Activated CD8-positive, alpha-beta memory T cell treated with anti-CD3 and anti-CD28 coated beads for 24 hours (primary cell): Measurements from ENCODE around the gene DROSHA.

ENCODE experiments used
- DNase-seq: peaks from one replicate; pipeline ENCODE4 v3.0.0-alpha.2; 2020

The DROSHA gene

GRCh38 chr5:31469466-31469865, 62.4 kb downstream of the DROSHA start:
- no peak for DNase-seq

- DNase-seq = no peak
These were observed 66.6 kb downstream of the DROSHA start for GRCh38 chr5:31465291-31465690.

- no peak for DNase-seq
These were observed 67.8 kb downstream of the DROSHA start for GRCh38 chr5:31464081-31464480.

- DNase-seq = no peak
These were observed 68.5 kb downstream of the DROSHA start for GRCh38 chr5:31463351-31463750.

- no peak for DNase-seq
These were observed 72.3 kb downstream of the DROSHA start for GRCh38 chr5:31459594-31459993.

GRCh38 chr5:31455172-31455571, 76.7 kb downstream of the DROSHA start:
- DNase-seq = no peak

- DNase-seq = no peak
These were observed 78.4 kb downstream of the DROSHA start for GRCh38 chr5:31453522-31453921.

- DNase-seq = no peak
These were observed 79.6 kb downstream of the DROSHA start for GRCh38 chr5:31452314-31452713.

- DNase-seq = no peak
These were observed 81.9 kb downstream of the DROSHA start for GRCh38 chr5:31449962-31450361.

GRCh38 chr5:31449174-31449573, 82.7 kb downstream of the DROSHA start:
- DNase-seq = no peak

- DNase-seq = no peak
These were observed 86.8 kb downstream of the DROSHA start for GRCh38 chr5:31445041-31445600.

- DNase-seq = no peak
These were observed 88.3 kb downstream of the DROSHA start for GRCh38 chr5:31443572-31443971.

- no peak for DNase-seq
These were observed 89.7 kb downstream of the DROSHA start for GRCh38 chr5:31442058-31442745.

- DNase-seq = no peak
These were observed 95.0 kb downstream of the DROSHA start for GRCh38 chr5:31436851-31437250.

GRCh38 chr5:31435730-31436129, 96.2 kb downstream of the DROSHA start:
- no peak for DNase-seq

GRCh38 chr5:31434898-31435297, 97.0 kb downstream of the DROSHA start:
- DNase-seq = no peak

GRCh38 chr5:31433229-31433628, 98.7 kb downstream of the DROSHA start:
- no peak for DNase-seq

- no peak for DNase-seq
These were observed 104.1 kb downstream of the DROSHA start for GRCh38 chr5:31427724-31428309.

- DNase-seq = no peak
These were observed 104.7 kb downstream of the DROSHA start for GRCh38 chr5:31427013-31427723.

- no peak for DNase-seq
These were observed 109.9 kb downstream of the DROSHA start for GRCh38 chr5:31421806-31422586.

GRCh38 chr5:31417512-31417911, 114.4 kb downstream of the DROSHA start:
- DNase-seq = no peak

- DNase-seq = no peak
These were observed 115.3 kb downstream of the DROSHA start for GRCh38 chr5:31416547-31416946.

- no peak for DNase-seq
These were observed 115.9 kb downstream of the DROSHA start for GRCh38 chr5:31415960-31416359.
